A549 (cell line): ENCODE results near the gene CUEDC2. TPM values are rescaled to one million over a fixed set of nuclear protein-coding genes. Genes with fewer than 3 reads are reported as not detected.

ENCODE experiments used
- ATAC-seq, 2 experiments: fragments of 200-7000 bp in 1 of 2; fragments of >200 bp in 1 of 2; cut with Nextera tagmentation in 1 of 2; cut with Tn5 transposase in 1 of 2; 3 replicates each; pipeline versions ENCODE4 v1.8.0 to v1.9.1; 2018 to 2020; ENCODE audit warnings: mild to moderate bottlenecking in 1 of 2, moderate library complexity in 1 of 2
- CTCF ChIA-PET: fragments of 300-600 bp; sonication (Branson Sonifier 250); formaldehyde crosslinking; extraction: SDS; loops from one replicate; lab custom pipeline; 2021; ENCODE audit warnings: antibody characterized with exemption, inconsistent platforms; lab: Yijun Ruan, JAX
- POLR2A ChIA-PET: fragments of 350-600 bp; formaldehyde crosslinking; extraction: SDS; loops from one replicate; lab custom pipeline; 2021; ENCODE audit warnings: antibody characterized with exemption, inconsistent platforms; lab: Yijun Ruan, JAX
- DNase-seq, 2 experiments: peaks; one replicate each; pipeline versions ENCODE4 v3.0.0 to v3.0.0-alpha.2; 2011 to 2016; ENCODE audit warnings: low read depth in 1 of 2, low spot score in 1 of 2
- FAIRE-seq: peaks from 2 replicates; lab custom pipeline; 2011; peaks lifted over from hg19 to GRCh38; lab: Jason Lieb, UNC
- H3K27ac ChIP-seq, 2 experiments: fragments of >200 bp; sonication (Bioruptor Twin); formaldehyde crosslinking; 3 replicates each; pipeline ENCODE4 v1.5.1; 2016 to 2017
- H3K4me1 ChIP-seq: fragments of >200 bp; sonication (Bioruptor Twin); formaldehyde crosslinking; 3 replicates; pipeline ENCODE4 v1.6.1; 2016
- H3K4me2 ChIP-seq: fragments of >200 bp; sonication (Bioruptor Twin); formaldehyde crosslinking; 3 replicates; pipeline ENCODE4 v1.6.1; 2016
- H3K4me3 ChIP-seq: fragments of >200 bp; sonication (Bioruptor Twin); formaldehyde crosslinking; 3 replicates; pipeline ENCODE4 v1.5.1; 2016
- H3K9me3 ChIP-seq: fragments of >200 bp; sonication (Bioruptor Twin); formaldehyde crosslinking; 3 replicates; pipeline ENCODE4 v1.6.1; 2016
- CBX2 ChIP-seq: fragments of 200-600 bp; sonication (generic); IDR thresholded peaks from 2 replicates; pipeline ENCODE4 v1.6.1; 2016; ENCODE audit warnings: low read depth, mild to moderate bottlenecking, borderline replicate concordance
- CBX8 ChIP-seq: fragments of 200-600 bp; sonication (generic); IDR thresholded peaks from 2 replicates; pipeline ENCODE4 v1.6.1; 2016
- CEBPB ChIP-seq, 2 experiments: fragments of >200 bp in 1 of 2; sonication (Bioruptor Twin) in 1 of 2; formaldehyde crosslinking in 1 of 2; IDR thresholded peaks; 2 replicates each; pipeline ENCODE4 v1.6.1; 2012 to 2016
- CHD4 ChIP-seq: fragments of 200-600 bp; sonication (generic); IDR thresholded peaks from 2 replicates; pipeline ENCODE4 v1.6.1; 2016; ENCODE audit warnings: antibody characterized with exemption, mild to moderate bottlenecking, borderline replicate concordance
- EHF ChIP-seq: fragments of 250-450 bp; sonication (Bioruptor Pico); IDR thresholded peaks from 2 replicates; pipeline ENCODE4 v1.5.0; 2020; ENCODE audit warnings: mild to moderate bottlenecking
- EHMT2 ChIP-seq: fragments of 200-600 bp; sonication (generic); IDR thresholded peaks from 2 replicates; pipeline ENCODE4 v1.6.1; 2016; ENCODE audit warnings: antibody characterized with exemption, low read depth, mild to moderate bottlenecking, moderate library complexity
- ELK1 ChIP-seq: fragments of 150-350 bp; IDR thresholded peaks from 2 replicates; pipeline ENCODE4 v1.6.1; 2014; ENCODE audit warnings: low read depth, mild to moderate bottlenecking, low read length
- FOSB ChIP-seq: fragments of 250-450 bp; sonication (Bioruptor Pico); IDR thresholded peaks from 2 replicates; pipeline ENCODE4 v1.5.0; 2020; ENCODE audit warnings: mild to moderate bottlenecking, moderate library complexity
- HDAC2 ChIP-seq: fragments of 200-600 bp; sonication (generic); IDR thresholded peaks from 2 replicates; pipeline ENCODE4 v1.6.1; 2016
- JUNB ChIP-seq: fragments of >200 bp; sonication (Bioruptor Twin); formaldehyde crosslinking; IDR thresholded peaks from 2 replicates; pipeline ENCODE4 v1.6.1; 2016
- KDM5A ChIP-seq: fragments of 200-600 bp; sonication (generic); IDR thresholded peaks from 2 replicates; pipeline ENCODE4 v1.6.1; 2016; ENCODE audit warnings: antibody characterized with exemption, mild to moderate bottlenecking
- MAZ ChIP-seq: fragments of 150-350 bp; IDR thresholded peaks from 2 replicates; pipeline ENCODE4 v1.6.1; 2014; ENCODE audit warnings: antibody characterized with exemption, low read depth, low read length, borderline replicate concordance
- NFE2L2 ChIP-seq: fragments of 150-350 bp; conservative IDR thresholded peaks from 2 replicates; pipeline ENCODE4 v1.6.1; 2014; ENCODE audit warnings: low read length
- POLR2A ChIP-seq: IDR thresholded peaks from 2 replicates; pipeline ENCODE4 v1.6.1; 2012; ENCODE audit warnings: mild to moderate bottlenecking, low read length
- RAD21 ChIP-seq, 2 experiments: fragments of >200 bp in 1 of 2; sonication (Bioruptor Twin) in 1 of 2; formaldehyde crosslinking in 1 of 2; IDR thresholded peaks in 1 of 2; conservative IDR thresholded peaks in 1 of 2; 2 replicates in 1 of 2; 3 replicates in 1 of 2; pipeline ENCODE4 v1.6.1; 2012 to 2018; ENCODE audit warnings: inconsistent platforms in 1 of 2
- RFX5 ChIP-seq: fragments of 450-650 bp; IDR thresholded peaks from 2 replicates; pipeline ENCODE4 v1.7.1; 2014; ENCODE audit warnings: antibody characterized with exemption, mild to moderate bottlenecking, moderate library complexity
- RNF2 ChIP-seq: fragments of 200-600 bp; sonication (generic); IDR thresholded peaks from 2 replicates; pipeline ENCODE4 v1.6.1; 2016; ENCODE audit warnings: low read depth, mild to moderate bottlenecking, antibody characterized with exemption, moderate library complexity, borderline replicate concordance
- TFCP2L1 ChIP-seq: fragments of 250-450 bp; sonication (Bioruptor Pico); IDR thresholded peaks from 2 replicates; pipeline ENCODE4 v1.5.0; 2021; ENCODE audit warnings: mild to moderate bottlenecking
- TP53 ChIP-seq: fragments of 250-450 bp; sonication (Bioruptor Pico); IDR thresholded peaks from 2 replicates; pipeline ENCODE4 v1.5.0; 2021; ENCODE audit warnings: mild to moderate bottlenecking, moderate library complexity
- ZC3H11A ChIP-seq: fragments of 450-650 bp; IDR thresholded peaks from 2 replicates; pipeline ENCODE4 v1.6.1; 2014; ENCODE audit warnings: antibody characterized with exemption, mild to moderate bottlenecking
- ZSCAN20 ChIP-seq: fragments of 250-450 bp; sonication (Bioruptor Pico); IDR thresholded peaks from 2 replicates; pipeline ENCODE4 v1.8.0; 2022; ENCODE audit warnings: mild to moderate bottlenecking, moderate library complexity
- WGBS: methylation state at CpG from one replicate; pipeline ENCODE4 v1.1.6; 2017; ENCODE audit errors: missing lambda C conversion rate; 5-methylcytosine and 5-hydroxymethylcytosine counted together
- polyA plus RNA-seq, 4 experiments: library from polyadenylated mRNA; depleted of rRNA in 3 of 4; stranded (reverse); fragments of >200 nt; fragmentation: RNase III in 1 of 4; extraction: RNeasy Plus Mini Kit Qiagen cat#74134 plus additional on column Dnase treatment in 1 of 4; gene quantifications; 2 replicates in 3 of 4; 3 replicates in 1 of 4; pipeline ENCODE4 v1.2.3, GENCODE V29; 2011 to 2017
- TF ChIP-seq, protein P1 (sequence below): IDR thresholded peaks from 2 replicates; pipeline ENCODE4 v1.6.1; 2012
- TF ChIP-seq, protein P2 (sequence below): fragments of 250-450 bp; sonication (Bioruptor Pico); IDR thresholded peaks from 2 replicates; pipeline ENCODE4 v1.5.0; 2021; ENCODE audit warnings: mild to moderate bottlenecking, moderate library complexity, borderline replicate concordance

CUEDC2 gene
- polyA plus RNA-seq, 2 of the 4 experiments (the other 2 are of a cell fraction): 43.7 to 67.4 TPM

DNA sequence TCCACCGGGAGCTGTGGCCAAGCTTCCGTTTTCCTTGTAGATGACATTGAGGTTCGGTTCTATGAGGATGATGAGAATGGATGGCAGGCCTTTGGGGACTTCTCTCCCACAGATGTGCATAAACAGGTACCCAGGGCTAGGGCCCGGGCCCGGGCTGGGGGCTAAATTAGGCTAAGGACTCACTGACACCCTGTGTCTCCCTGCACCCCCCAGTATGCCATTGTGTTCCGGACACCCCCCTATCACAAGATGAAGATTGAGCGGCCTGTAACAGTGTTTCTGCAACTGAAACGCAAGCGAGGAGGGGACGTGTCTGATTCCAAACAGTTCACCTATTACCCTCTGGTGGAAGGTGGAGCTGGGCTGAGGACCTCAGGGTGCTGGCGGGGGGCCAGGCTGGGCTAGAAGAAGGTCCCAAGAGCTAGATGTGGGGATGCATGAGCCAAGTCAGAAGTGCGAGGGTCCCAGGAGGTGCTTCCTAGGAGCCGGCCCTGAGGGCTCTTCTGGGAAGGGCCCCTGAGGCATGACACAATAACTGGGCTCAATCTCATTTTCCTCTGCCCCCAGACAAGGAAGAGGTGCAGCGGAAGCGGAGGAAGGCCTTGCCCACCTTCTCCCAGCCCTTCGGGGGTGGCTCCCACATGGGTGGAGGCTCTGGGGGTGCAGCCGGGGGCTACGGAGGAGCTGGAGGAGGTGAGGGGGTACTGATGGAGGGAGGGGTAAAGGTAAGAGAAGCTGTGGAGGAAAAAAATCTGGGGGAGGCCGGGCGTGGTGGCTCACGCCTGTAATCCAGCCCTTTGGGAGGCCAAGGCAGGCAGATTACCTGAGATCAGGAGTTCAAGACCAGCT lies 34.0 kb downstream of the CUEDC2 start:
- Histone ChIP-seq H3K9me3 (no peaks in the 10 kb centered on the region), H3K4me2 (peak overlapping the region; percentile 83), H3K4me1 (peaks cover 45% of the 10 kb centered on the region), H3K4me3 (no peak overlapping the region), H3K27ac (peak overlapping the region in 1 of 2 experiments; percentile 86; a peak in 3 of 6 replicates)
- DNase-seq (no peak), ATAC-seq (no peak), FAIRE-seq (no peak)
- ChIA-PET POLR2A (interaction anchor here (0.6 to 1.9 kb wide), 7 partner anchors 11 to 243 kb away, joined by 3 to 7 read pairs (median 3); partner anchors contain the start of gene ELOVL3), CTCF (interaction anchor here (0.6 to 16.2 kb wide), 28 partner anchors 7 to 957 kb away, joined by 3 to 450 read pairs (median 5); partner anchors contain the start of genes C10orf95, CUEDC2, ELOVL3 and FBXL15)
- TF ChIP-seq JUNB (no peak), CBX8 (no peak), CBX2 (no peak), EHF (CRISPR knock-in tag) (no peak), HDAC2 (no peak), EHMT2 (no peak), ZSCAN20 (no peak), KDM5A (no peak)
- TF ChIP-seq, protein P1, sequence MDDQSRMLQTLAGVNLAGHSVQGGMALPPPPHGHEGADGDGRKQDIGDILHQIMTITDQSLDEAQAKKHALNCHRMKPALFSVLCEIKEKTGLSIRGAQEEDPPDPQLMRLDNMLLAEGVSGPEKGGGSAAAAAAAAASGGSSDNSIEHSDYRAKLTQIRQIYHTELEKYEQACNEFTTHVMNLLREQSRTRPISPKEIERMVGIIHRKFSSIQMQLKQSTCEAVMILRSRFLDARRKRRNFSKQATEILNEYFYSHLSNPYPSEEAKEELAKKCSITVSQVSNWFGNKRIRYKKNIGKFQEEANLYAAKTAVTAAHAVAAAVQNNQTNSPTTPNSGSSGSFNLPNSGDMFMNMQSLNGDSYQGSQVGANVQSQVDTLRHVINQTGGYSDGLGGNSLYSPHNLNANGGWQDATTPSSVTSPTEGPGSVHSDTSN: no peak
- WGBS: 92% methylated on average over 19 of the region's 21 CpGs

GRCh38 chr10:102397222-102398171 lies 34.9 kb downstream of the CUEDC2 start:
- CTCF ChIA-PET: interaction anchor here (0.5 to 16.2 kb wide), 19 partner anchors 7 to 956 kb away, joined by 3 to 450 read pairs (median 9); partner anchors contain the start of genes CUEDC2, ELOVL3, FBXL15 and PITX3
- ATAC-seq: no peak
- Histone ChIP-seq H3K27ac (peak overlapping the region in 1 of 2 experiments; percentile 91; a peak in 2 of 6 replicates), H3K9me3 (no peaks in the 10 kb centered on the region), H3K4me1 (peaks cover 44% of the 10 kb centered on the region), H3K4me3 (no peak overlapping the region), H3K4me2 (peak overlapping the region; percentile 98; the same call in 1 of the 3 replicates)
- TF ChIP-seq POLR2A: no peak
- no peak for TF ChIP-seq FOSB (CRISPR knock-in tag)
- TF ChIP-seq JUNB: no peak
- TF ChIP-seq RNF2: no peak
- no peak for TF ChIP-seq TFCP2L1 (CRISPR knock-in tag)
- TF ChIP-seq CEBPB (IDR thresholded peaks at IDR 0.05): peak in 1 of 2 experiments; percentile 30; a peak in 1 of 4 replicates
- TF ChIP-seq, protein P2, sequence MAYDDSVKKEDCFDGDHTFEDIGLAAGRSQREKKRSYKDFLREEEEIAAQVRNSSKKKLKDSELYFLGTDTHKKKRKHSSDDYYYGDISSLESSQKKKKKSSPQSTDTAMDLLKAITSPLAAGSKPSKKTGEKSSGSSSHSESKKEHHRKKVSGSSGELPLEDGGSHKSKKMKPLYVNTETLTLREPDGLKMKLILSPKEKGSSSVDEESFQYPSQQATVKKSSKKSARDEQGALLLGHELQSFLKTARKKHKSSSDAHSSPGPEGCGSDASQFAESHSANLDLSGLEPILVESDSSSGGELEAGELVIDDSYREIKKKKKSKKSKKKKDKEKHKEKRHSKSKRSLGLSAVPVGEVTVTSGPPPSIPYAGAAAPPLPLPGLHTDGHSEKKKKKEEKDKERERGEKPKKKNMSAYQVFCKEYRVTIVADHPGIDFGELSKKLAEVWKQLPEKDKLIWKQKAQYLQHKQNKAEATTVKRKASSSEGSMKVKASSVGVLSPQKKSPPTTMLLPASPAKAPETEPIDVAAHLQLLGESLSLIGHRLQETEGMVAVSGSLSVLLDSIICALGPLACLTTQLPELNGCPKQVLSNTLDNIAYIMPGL (CRISPR knock-in tag): no peak
- TF ChIP-seq HDAC2: no peak
- TF ChIP-seq CBX8: no peak
- FAIRE-seq: no peak
- POLR2A ChIA-PET: interaction anchor here (0.7 to 1.9 kb wide), 4 partner anchors 14 to 172 kb away, joined by 3 to 7 read pairs (median 4); partner anchors contain the start of gene ELOVL3
- no peak for DNase-seq
- WGBS: 93% methylated on average over 13 of the region's 14 CpGs

DNA sequence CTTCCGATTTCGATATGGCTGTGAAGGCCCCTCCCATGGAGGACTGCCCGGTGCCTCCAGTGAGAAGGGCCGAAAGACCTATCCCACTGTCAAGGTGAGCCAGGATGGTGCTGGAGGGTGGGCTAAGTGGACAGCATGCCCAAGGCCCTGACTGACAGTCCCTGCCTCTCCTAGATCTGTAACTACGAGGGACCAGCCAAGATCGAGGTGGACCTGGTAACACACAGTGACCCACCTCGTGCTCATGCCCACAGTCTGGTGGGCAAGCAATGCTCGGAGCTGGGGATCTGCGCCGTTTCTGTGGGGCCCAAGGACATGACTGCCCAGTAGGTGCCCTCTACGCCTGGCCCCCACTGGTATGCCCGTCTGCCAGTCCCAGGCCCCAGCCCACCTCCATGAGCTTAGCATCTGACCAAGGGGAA lies 35.6 kb downstream of the CUEDC2 start:
- Histone ChIP-seq H3K9me3 (no peaks in the 10 kb centered on the region), H3K4me1 (peaks cover 36% of the 10 kb centered on the region), H3K4me2 (peak overlapping the region; percentile 98), H3K27ac (peak overlapping the region in 1 of 2 experiments; percentile 91; a peak in 4 of 6 replicates), H3K4me3 (peak overlapping the region; percentile 56; the same call in 2 of the 3 replicates)
- 93% methylated on average over 7 of the region's 12 CpGs for WGBS
- FAIRE-seq: no peak
- no peak for DNase-seq
- ChIA-PET POLR2A (no interaction called here), CTCF (interaction anchor here (1.1 to 16.2 kb wide), 10 partner anchors 8 to 264 kb away, joined by 3 to 450 read pairs (median 92); partner anchors contain the start of genes CUEDC2, ELOVL3, FBXL15 and PITX3)
- ATAC-seq: no peak
- TF ChIP-seq RAD21 (conservative IDR thresholded peaks at IDR 0.05 in 1 of 2, IDR thresholded peaks at IDR 0.05 in 1 of 2) (no peak), NFE2L2 (no peak), MAZ (no peak), HDAC2 (no peak), ELK1 (no peak), CHD4 (no peak), RFX5 (no peak), ZC3H11A (no peak), TFCP2L1 (CRISPR knock-in tag) (no peak), TP53 (CRISPR knock-in tag) (no peak), FOSB (CRISPR knock-in tag) (no peak)
- TF ChIP-seq, protein P1: no peak
